Hepatocyte (in vitro differentiated cells): ENCODE results near the gene PCA3. TPM values are rescaled to one million over a fixed set of nuclear protein-coding genes. Genes with fewer than 3 reads are reported as not detected.

Source experiments
- DNase-seq: peaks from one replicate; pipeline ENCODE4 v3.0.0-alpha.2; 2016; ENCODE audit warnings: low spot score
- H2AFZ ChIP-seq: fragments of 200-600 bp; sonication (generic); 2 replicates; pipeline ENCODE4 v1.6.0; 2016; ENCODE audit warnings: antibody characterized with exemption, mild to moderate bottlenecking
- H3K27ac ChIP-seq: fragments of 200-600 bp; sonication (generic); 2 replicates; pipeline ENCODE4 v1.5.1; 2016; ENCODE audit warnings: mild to moderate bottlenecking
- H3K27me3 ChIP-seq: fragments of 200-600 bp; sonication (generic); 2 replicates; pipeline ENCODE4 v1.6.1; 2016
- H3K36me3 ChIP-seq: fragments of 200-600 bp; sonication (generic); replicated peaks from 2 replicates; pipeline ENCODE4 v1.5.1; 2016; ENCODE audit warnings: low read depth; ENCODE audit not compliant: insufficient read depth
- H3K4me1 ChIP-seq: fragments of 200-600 bp; sonication (generic); 2 replicates; pipeline ENCODE4 v1.5.1; 2016; ENCODE audit warnings: mild to moderate bottlenecking, moderate library complexity; ENCODE audit not compliant: insufficient read depth
- H3K4me2 ChIP-seq: fragments of 200-600 bp; sonication (generic); 2 replicates; pipeline ENCODE4 v1.6.0; 2016
- H3K4me3 ChIP-seq: fragments of 200-600 bp; sonication (generic); 2 replicates; pipeline ENCODE4 v1.5.1; 2016; ENCODE audit warnings: mild to moderate bottlenecking
- H3K79me2 ChIP-seq: fragments of 200-600 bp; sonication (generic); 2 replicates; pipeline ENCODE4 v1.6.0; 2017; ENCODE audit warnings: mild to moderate bottlenecking
- H3K9me2 ChIP-seq: fragments of 200-600 bp; sonication (generic); replicated peaks from 2 replicates; pipeline ENCODE4 v1.6.0; 2017; ENCODE audit warnings: mild to moderate bottlenecking; ENCODE audit not compliant: insufficient read depth
- H3K9me3 ChIP-seq: fragments of 200-600 bp; sonication (generic); 2 replicates; pipeline ENCODE4 v1.5.1; 2016; ENCODE audit warnings: low read depth, mild to moderate bottlenecking
- H4K20me1 ChIP-seq: fragments of 200-600 bp; sonication (generic); 2 replicates; pipeline ENCODE4 v1.6.0; 2016; ENCODE audit warnings: mild to moderate bottlenecking; ENCODE audit not compliant: insufficient read depth, poor library complexity, severe bottlenecking
- CTCF ChIP-seq: fragments of 200-600 bp; sonication (generic); IDR thresholded peaks from 2 replicates; pipeline ENCODE4 v1.5.1; 2016; ENCODE audit warnings: antibody characterized with exemption, mild to moderate bottlenecking; ENCODE audit not compliant: poor library complexity
- EZH2 ChIP-seq: fragments of 200-600 bp; sonication (generic); IDR thresholded peaks from 2 replicates; pipeline ENCODE4 v1.6.1; 2016; ENCODE audit warnings: antibody characterized with exemption, mild to moderate bottlenecking, borderline replicate concordance
- EZH2phosphoT487 ChIP-seq: fragments of 200-600 bp; sonication (generic); IDR thresholded peaks from one replicate; pipeline ENCODE4 v1.6.1; 2018; ENCODE audit warnings: antibody characterized with exemption, mild to moderate bottlenecking, low read depth, moderate library complexity; ENCODE audit not compliant: unreplicated experiment, severe bottlenecking
- WGBS: methylation state at CpG from one replicate; pipeline ENCODE4 v1.1.6; 2016; ENCODE audit warnings: low lambda C conversion rate; ENCODE audit errors: missing lambda C conversion rate; 5-methylcytosine and 5-hydroxymethylcytosine counted together
- polyA plus RNA-seq: library from polyadenylated mRNA; unstranded; fragments of >200 nt; fragmentation: Nextera tagmentation; extraction: Ambion mirVana; gene quantifications from 2 replicates; pipeline ENCODE4 v1.2.1, GENCODE V29; 2016
- small RNA-seq: library from RNA; depleted of rRNA; stranded (forward); fragments of <200 nt; gene quantifications from one replicate; pipeline ENCODE3, GENCODE V24; 2014
- total RNA-seq: library from RNA; depleted of rRNA; stranded (reverse); fragments of >200 nt; gene quantifications from 2 replicates; pipeline ENCODE4 v1.2.3, GENCODE V29; 2014

The PCA3 gene
- total and polyA plus RNA-seq, 2 experiments from 2014 or later: not detected

DNA sequence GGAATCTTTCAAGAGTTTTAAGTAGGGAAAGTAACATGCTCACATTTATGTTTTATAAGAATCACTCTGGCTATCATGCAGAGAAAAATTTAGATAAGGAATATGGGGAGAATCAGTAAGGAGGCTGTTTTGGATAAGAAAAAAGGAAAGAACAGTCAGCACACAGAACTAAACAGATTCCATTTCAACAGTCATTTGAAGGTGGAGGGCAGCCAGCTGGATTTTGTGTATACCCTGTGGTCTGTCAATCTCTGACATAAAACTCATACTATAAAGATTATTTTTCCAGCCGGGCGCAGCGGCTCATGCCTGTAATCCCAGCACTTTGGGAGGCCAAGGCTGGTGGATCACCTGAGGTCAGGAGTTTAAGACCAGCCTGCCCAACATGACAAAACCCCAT lies 64.2 kb downstream of the PCA3 start:
- Histone ChIP-seq H3K4me1 (no peaks in the 10 kb centered on the region), H3K9me2 (no peaks in the 10 kb centered on the region), H4K20me1 (no peaks in the 10 kb centered on the region), H3K27me3 (no peaks in the 10 kb centered on the region), H3K4me3 (no peak overlapping the region), H3K4me2 (no peak overlapping the region), H2AFZ (no peak overlapping the region), H3K36me3 (no peaks in the 10 kb centered on the region), H3K9me3 (peaks cover 7% of the 10 kb centered on the region), H3K79me2 (no peaks in the 10 kb centered on the region), H3K27ac (peak overlapping the region; percentile 1)
- WGBS: 44% methylated on average over 3 of the region's 3 CpGs
- no peak for TF ChIP-seq CTCF
- no peak for TF ChIP-seq EZH2
- TF ChIP-seq EZH2phosphoT487: no peak
- DNase-seq: no peak

DNA sequence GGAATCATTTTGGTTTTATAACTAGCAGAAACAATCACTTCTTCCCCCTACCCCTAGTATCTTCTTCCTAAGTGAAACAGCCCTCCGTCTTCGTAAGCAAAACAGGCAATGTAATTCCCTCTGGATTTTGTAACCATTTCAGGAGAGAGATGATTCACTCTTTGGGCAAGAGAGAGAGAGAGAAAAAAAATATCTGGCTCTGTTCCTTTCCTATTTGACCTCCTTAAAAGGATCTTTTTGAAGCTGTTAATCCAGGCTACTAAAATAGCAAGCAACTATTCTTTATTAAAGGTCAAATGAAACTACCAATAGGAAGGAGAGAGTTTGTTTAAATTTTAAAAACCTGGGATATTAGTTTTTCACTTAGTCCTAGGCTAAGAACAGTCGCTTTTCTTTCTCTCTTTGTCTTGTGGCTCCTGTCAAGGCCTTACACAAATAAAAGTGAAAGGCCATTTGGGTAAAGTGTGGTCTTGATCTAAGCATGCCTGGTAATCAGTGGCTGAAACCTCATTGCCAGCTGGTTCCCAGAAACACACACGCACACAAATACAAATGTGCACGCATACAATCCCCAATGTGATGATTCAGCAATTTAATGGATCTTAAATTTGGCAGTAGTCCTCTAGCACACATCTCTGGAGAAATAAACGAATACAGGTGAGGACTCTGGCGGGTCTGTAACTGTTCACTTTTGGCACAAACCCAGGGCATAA lies 71.5 kb downstream of the PCA3 start:
- no peak overlapping the region for H3K4me2 ChIP-seq
- H3K9me2 ChIP-seq: no peaks in the 10 kb centered on the region
- H3K79me2 ChIP-seq: no peaks in the 10 kb centered on the region
- no peak overlapping the region for H3K4me3 ChIP-seq
- H3K4me1 ChIP-seq: no peaks in the 10 kb centered on the region
- no peaks in the 10 kb centered on the region for H4K20me1 ChIP-seq
- peaks cover 7% of the 10 kb centered on the region for H3K9me3 ChIP-seq
- peak; percentile 15 for DNase-seq
- no peak overlapping the region for H2AFZ ChIP-seq
- no peaks in the 10 kb centered on the region for H3K27me3 ChIP-seq
- TF ChIP-seq EZH2phosphoT487: no peak
- TF ChIP-seq CTCF: no peak
- no peak for TF ChIP-seq EZH2
- H3K36me3 ChIP-seq: no peaks in the 10 kb centered on the region
- peak overlapping the region; percentile 56 for H3K27ac ChIP-seq
- 56% methylated on average over 7 of the region's 7 CpGs for WGBS

Small RNA genes within 50 kb of the gene (small RNA-seq; reads per million reads assigned to genes)
- not detected for gene AL359314.1

Other genes with a start within 250 kb of the PCA3 start
- 4.1 and 8.8 TPM in 2 replicates for gene PRUNE2, start 141.7 kb downstream of the PCA3 start, total RNA-seq
- gene PRUNE2, start 141.7 kb downstream of the PCA3 start, polyA plus RNA-seq: 0.46 and 3.4 TPM in 2 replicates